ENCODE data around the gene S100A16.

The S100A16 gene

GRCh38 chr1:153560771-153561465 is 52.0 kb downstream of the S100A16 start:
- no peak for DNase-seq

GRCh38 chr1:153560241-153560640 is 52.7 kb downstream of the S100A16 start:
- no peak for DNase-seq

- DNase-seq = no peak
Observed at GRCh38 chr1:153557877-153558276, 55.1 kb downstream of the S100A16 start.
